Measurements from ENCODE around the gene PLD5.
"Not testable (repeated sequence)": the region's sequence is repeated elsewhere in the genome, so short reads cannot be mapped to it uniquely, and the experiment has no call there.

PLD5 gene

GRCh38 chr1:242318140-242318539, 206.4 kb downstream of the PLD5 start:
- Mint-ChIP-seq H3K9me3 (no peaks in the 10 kb centered on the region), H3K4me1 (ENCODE audit: low read depth) (no peaks in the 10 kb centered on the region), H3K27ac (no peak overlapping the region), H3K36me3 (ENCODE audit: low read depth) (no peaks in the 10 kb centered on the region), H3K27me3 (no peaks in the 10 kb centered on the region), H3K4me3 (no peak overlapping the region)
- no peak for DNase-seq

GRCh38 chr1:242314865-242315264, 209.6 kb downstream of the PLD5 start:
- not testable (repeated sequence) for H3K4me1 Mint-ChIP-seq (ENCODE audit: low read depth); H3K4me3 Mint-ChIP-seq; H3K36me3 Mint-ChIP-seq (ENCODE audit: low read depth); DNase-seq; H3K27me3 Mint-ChIP-seq; H3K27ac Mint-ChIP-seq; H3K9me3 Mint-ChIP-seq

DNA sequence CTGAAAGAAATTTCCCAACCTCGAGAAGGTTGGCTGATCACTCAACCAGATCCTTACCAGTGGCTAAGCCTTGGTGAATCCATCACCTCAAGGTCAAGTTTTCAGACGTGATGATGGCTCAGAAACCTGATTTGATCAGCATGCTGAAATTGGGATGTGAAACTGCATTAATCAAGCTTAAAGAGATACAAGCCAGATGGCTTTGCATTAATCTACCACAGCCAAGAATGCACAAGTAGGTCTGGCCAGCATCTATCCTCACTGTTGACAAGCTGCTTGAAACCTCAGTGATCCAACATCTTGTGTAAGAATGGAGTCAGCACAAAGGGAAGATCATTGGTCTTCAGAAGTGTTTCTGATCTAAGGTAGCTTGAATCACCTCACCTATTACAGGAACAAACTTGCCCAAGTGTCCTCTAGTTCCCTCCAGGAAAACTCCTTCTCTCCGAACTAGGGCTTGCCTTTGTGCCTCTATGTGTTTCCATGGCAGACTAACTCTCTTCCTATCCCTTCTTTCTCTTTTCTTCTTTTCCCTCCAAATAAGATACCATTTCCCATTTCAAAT, 210.3 kb downstream of the PLD5 start:
- H3K27me3 Mint-ChIP-seq; H3K36me3 Mint-ChIP-seq (ENCODE audit: low read depth); H3K4me3 Mint-ChIP-seq; DNase-seq; H3K9me3 Mint-ChIP-seq; H3K4me1 Mint-ChIP-seq (ENCODE audit: low read depth); H3K27ac Mint-ChIP-seq: not testable (repeated sequence)

DNA sequence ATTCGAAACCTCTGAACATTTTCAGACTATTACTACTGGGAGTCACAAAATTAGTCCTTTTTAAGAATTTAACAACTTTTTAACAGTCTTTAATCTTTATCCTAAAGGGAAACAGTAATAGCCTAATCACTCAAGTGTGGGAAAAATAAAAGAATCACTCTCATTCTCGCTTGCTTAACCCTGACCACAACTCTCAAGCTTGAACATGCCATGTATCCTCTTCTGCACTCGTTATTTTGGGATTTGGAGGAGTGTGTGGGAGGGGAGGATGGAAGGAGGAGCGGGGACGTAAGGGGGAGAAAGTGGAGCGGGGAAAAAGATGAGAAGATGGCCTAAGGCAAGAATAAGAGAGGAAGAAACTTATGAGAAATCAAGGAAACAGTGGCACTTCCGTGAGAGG, 215.8 kb downstream of the PLD5 start:
- not testable (repeated sequence) for H3K9me3 Mint-ChIP-seq; H3K4me3 Mint-ChIP-seq; H3K36me3 Mint-ChIP-seq (ENCODE audit: low read depth); DNase-seq; H3K27me3 Mint-ChIP-seq; H3K27ac Mint-ChIP-seq; H3K4me1 Mint-ChIP-seq (ENCODE audit: low read depth)

GRCh38 chr1:242293781-242294180, 230.7 kb downstream of the PLD5 start:
- not testable (repeated sequence) for H3K36me3 Mint-ChIP-seq (ENCODE audit: low read depth); H3K4me3 Mint-ChIP-seq; DNase-seq; H3K9me3 Mint-ChIP-seq; H3K27ac Mint-ChIP-seq; H3K4me1 Mint-ChIP-seq (ENCODE audit: low read depth); H3K27me3 Mint-ChIP-seq

GRCh38 chr1:242288067-242288466, 236.4 kb downstream of the PLD5 start:
- DNase-seq; H3K27me3 Mint-ChIP-seq; H3K36me3 Mint-ChIP-seq (ENCODE audit: low read depth); H3K9me3 Mint-ChIP-seq; H3K4me1 Mint-ChIP-seq (ENCODE audit: low read depth); H3K27ac Mint-ChIP-seq; H3K4me3 Mint-ChIP-seq: not testable (repeated sequence)

GRCh38 chr1:242282758-242283485, 241.6 kb downstream of the PLD5 start:
- H3K36me3 Mint-ChIP-seq (ENCODE audit: low read depth); DNase-seq; H3K4me1 Mint-ChIP-seq (ENCODE audit: low read depth); H3K27me3 Mint-ChIP-seq; H3K27ac Mint-ChIP-seq; H3K9me3 Mint-ChIP-seq; H3K4me3 Mint-ChIP-seq: not testable (repeated sequence)

GRCh38 chr1:242278406-242278805, 246.1 kb downstream of the PLD5 start:
- not testable (repeated sequence) for H3K36me3 Mint-ChIP-seq (ENCODE audit: low read depth); DNase-seq; H3K27me3 Mint-ChIP-seq; H3K4me1 Mint-ChIP-seq (ENCODE audit: low read depth); H3K9me3 Mint-ChIP-seq; H3K27ac Mint-ChIP-seq; H3K4me3 Mint-ChIP-seq

DNA sequence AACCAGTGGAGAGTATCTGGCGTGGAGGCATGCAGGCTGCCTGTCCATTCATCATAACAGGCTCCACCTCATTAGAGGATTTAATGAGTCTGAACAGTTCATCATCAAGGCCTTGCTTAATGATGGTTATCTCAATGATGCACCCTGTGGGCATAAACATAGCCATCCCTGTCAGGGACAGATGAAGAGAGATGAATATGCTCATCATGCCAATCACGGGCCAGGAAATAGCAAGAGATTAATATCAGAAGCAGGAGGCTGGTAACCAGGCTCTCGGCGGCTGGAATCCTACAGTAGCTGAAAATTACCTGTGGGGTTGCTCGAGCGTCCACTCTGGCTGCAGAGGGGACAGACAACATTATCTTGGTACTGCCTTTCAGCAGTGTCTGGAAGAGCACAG, 247.7 kb downstream of the PLD5 start:
- not testable (repeated sequence) for H3K27ac Mint-ChIP-seq; H3K27me3 Mint-ChIP-seq; H3K9me3 Mint-ChIP-seq; H3K4me3 Mint-ChIP-seq; H3K4me1 Mint-ChIP-seq (ENCODE audit: low read depth); DNase-seq; H3K36me3 Mint-ChIP-seq (ENCODE audit: low read depth)

GRCh38 chr1:242267004-242267403, 257.5 kb downstream of the PLD5 start:
- not testable (repeated sequence) for H3K9me3 Mint-ChIP-seq; H3K4me3 Mint-ChIP-seq; H3K27me3 Mint-ChIP-seq; H3K36me3 Mint-ChIP-seq (ENCODE audit: low read depth); H3K27ac Mint-ChIP-seq; DNase-seq; H3K4me1 Mint-ChIP-seq (ENCODE audit: low read depth)

DNA sequence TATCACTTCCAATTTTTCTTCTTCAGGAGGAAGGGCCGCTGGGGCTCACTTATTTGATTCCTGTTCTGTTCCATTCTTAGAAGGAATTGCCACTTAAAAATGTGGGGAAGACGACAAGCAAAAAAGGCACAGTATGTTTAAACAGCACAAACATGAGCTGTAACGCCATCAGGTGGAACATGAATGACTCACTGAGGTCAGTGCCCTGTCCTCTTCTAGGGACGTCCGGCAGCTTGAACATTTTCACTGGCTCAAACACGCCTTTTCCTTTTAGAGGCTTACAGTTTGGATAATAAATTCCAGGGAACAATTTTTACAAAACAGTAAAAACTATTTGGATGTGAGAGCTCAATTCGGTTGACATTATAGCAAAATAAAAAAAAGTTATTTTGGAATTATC, 260.1 kb downstream of the PLD5 start:
- H3K27ac Mint-ChIP-seq: not testable (repeated sequence)

DNA sequence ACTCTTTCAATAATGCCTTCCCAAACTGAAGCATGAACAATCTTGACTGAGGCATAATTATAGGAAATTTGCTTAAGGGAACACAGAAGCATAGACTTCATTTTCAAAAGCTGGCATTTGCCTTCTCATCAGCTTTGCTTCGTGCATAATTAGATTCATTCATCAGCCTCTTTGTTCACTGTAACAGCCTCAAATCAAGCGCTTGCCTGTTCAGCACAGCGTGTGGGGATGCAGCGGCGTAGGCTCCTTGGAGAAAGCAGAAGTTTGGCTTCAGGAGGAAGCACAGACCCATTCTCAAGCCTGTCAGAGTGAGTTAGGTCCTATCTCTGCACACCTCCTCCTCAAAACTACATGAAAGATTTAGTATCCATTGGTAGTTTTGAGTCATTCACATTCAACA, 279.2 kb downstream of the PLD5 start:
- no peaks in the 10 kb centered on the region for H3K27me3 Mint-ChIP-seq
- H3K36me3 Mint-ChIP-seq (ENCODE audit: low read depth): no peaks in the 10 kb centered on the region
- no peaks in the 10 kb centered on the region for H3K9me3 Mint-ChIP-seq
- no peaks in the 10 kb centered on the region for H3K4me1 Mint-ChIP-seq (ENCODE audit: low read depth)
- no peak overlapping the region for H3K27ac Mint-ChIP-seq
- no peak overlapping the region for H3K4me3 Mint-ChIP-seq
- no peak for DNase-seq

More for the DNA sequence above, 260.1 kb downstream of the PLD5 start:
- H3K36me3 Mint-ChIP-seq (ENCODE audit: low read depth); H3K9me3 Mint-ChIP-seq; H3K27me3 Mint-ChIP-seq; DNase-seq; H3K4me3 Mint-ChIP-seq; H3K4me1 Mint-ChIP-seq (ENCODE audit: low read depth): not testable (repeated sequence)

- DNase-seq: no peak
- no peaks in the 10 kb centered on the region for H3K9me3 Mint-ChIP-seq
- H3K27ac Mint-ChIP-seq: no peak overlapping the region
- no peak overlapping the region for H3K4me3 Mint-ChIP-seq
- H3K36me3 Mint-ChIP-seq (ENCODE audit: low read depth): no peaks in the 10 kb centered on the region
- no peaks in the 10 kb centered on the region for H3K27me3 Mint-ChIP-seq
- no peaks in the 10 kb centered on the region for H3K4me1 Mint-ChIP-seq (ENCODE audit: low read depth)
These were observed 281.0 kb downstream of the PLD5 start for GRCh38 chr1:242243472-242243871.

GRCh38 chr1:242242983-242243382, 281.5 kb downstream of the PLD5 start:
- Mint-ChIP-seq H3K27me3 (no peaks in the 10 kb centered on the region), H3K4me1 (ENCODE audit: low read depth) (no peaks in the 10 kb centered on the region), H3K9me3 (no peaks in the 10 kb centered on the region), H3K27ac (no peak overlapping the region), H3K4me3 (no peak overlapping the region), H3K36me3 (ENCODE audit: low read depth) (no peaks in the 10 kb centered on the region)
- no peak for DNase-seq

DNA sequence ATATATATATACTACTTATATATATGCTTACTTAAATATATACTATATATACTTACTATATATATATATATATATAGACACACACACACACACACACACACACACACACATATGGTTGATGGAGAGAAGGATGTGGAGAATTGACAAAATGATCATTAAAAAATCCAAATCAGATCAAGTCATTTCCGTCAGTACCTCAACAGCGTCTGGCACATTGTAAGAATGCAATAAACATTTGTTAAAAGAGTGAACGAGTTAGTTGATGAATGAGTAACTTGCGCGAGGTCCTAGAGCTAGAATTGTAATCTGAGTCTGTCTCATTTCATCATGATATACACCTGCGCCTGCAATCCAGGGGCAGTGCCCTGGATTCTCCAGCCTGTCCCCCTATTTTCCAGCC, 282.6 kb downstream of the PLD5 start:
- Mint-ChIP-seq H3K36me3 (ENCODE audit: low read depth) (no peaks in the 10 kb centered on the region), H3K9me3 (peaks cover 4% of the 10 kb centered on the region), H3K4me1 (ENCODE audit: low read depth) (no peaks in the 10 kb centered on the region), H3K27me3 (no peaks in the 10 kb centered on the region), H3K4me3 (no peak overlapping the region), H3K27ac (no peak overlapping the region)
- DNase-seq: no peak

DNA sequence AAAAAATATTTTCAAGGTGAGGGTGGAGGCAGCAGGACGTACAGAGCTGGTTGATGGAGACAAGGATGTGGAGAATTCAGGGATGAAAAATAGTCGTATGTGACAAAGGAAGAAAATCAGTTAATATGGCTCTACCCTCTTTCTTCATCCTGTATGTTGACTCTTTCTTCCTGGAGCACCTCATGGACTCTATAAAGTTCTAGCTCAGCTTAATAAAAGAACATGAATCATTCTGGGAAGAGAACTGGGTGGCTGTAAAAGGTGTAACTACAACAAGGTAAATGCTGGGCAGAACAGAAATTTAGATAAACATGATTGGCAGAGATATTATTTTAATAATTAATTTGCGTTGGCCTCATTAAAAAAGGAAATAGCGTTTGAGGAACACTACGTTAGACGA, 283.8 kb downstream of the PLD5 start:
- no peaks in the 10 kb centered on the region for H3K36me3 Mint-ChIP-seq (ENCODE audit: low read depth)
- H3K4me3 Mint-ChIP-seq: no peak overlapping the region
- H3K27me3 Mint-ChIP-seq: no peaks in the 10 kb centered on the region
- H3K9me3 Mint-ChIP-seq: peaks cover 4% of the 10 kb centered on the region
- no peak for DNase-seq
- no peak overlapping the region for H3K27ac Mint-ChIP-seq
- no peaks in the 10 kb centered on the region for H3K4me1 Mint-ChIP-seq (ENCODE audit: low read depth)

Data from activated T-cell treated with anti-CD3 and anti-CD28 coated beads, Interleukin-2, amount 50 U/mL, for 24 hours (primary cell).